Sciatic nerve (tissue), 2 donors: ENCODE measurements around the gene CDC42BPA. TPM values are rescaled to one million over a fixed set of nuclear protein-coding genes. Genes with fewer than 3 reads are reported as not detected.
A peak's percentile ranks its signal among the peaks of the same experiment; 100 is the strongest.
"Not testable (repeated sequence)": the region's sequence is repeated elsewhere in the genome, so short reads cannot be mapped to it uniquely, and the experiment has no call there.

ENCODE experiments used
- ATAC-seq: fragments of 200-7000 bp; cut with Tn5 transposase; one replicate; pipeline ENCODE4 v1.9.1; 2020; ENCODE audit warnings: mild to moderate bottlenecking, moderate library complexity
- DNase-seq: peaks from one replicate; pipeline ENCODE4 v3.0.0-alpha.2; 2020; ENCODE audit warnings: low spot score
- intact Hi-C: fragments of 100-400 bp; cut with DNase I; formaldehyde crosslinking; loops from one replicate; pipeline ENCODE4 v1.14.2; 2022
- total RNA-seq: library from RNA; stranded (reverse); fragmentation: NEBNext Ultra II Directional; extraction: Animal tissue kit (Norgen Biotek cat#: 25700); gene quantifications from one replicate; pipeline ENCODE4 v1.2.1, GENCODE V29; 2021
- donor health status: DM: no; HTN: no; CAD: no.
- donor health status: DM: no; HTN: no; CAD: no.

Gene CDC42BPA
- total RNA-seq, 1 donor from 2014 or later, result 66.8 TPM

DNA sequence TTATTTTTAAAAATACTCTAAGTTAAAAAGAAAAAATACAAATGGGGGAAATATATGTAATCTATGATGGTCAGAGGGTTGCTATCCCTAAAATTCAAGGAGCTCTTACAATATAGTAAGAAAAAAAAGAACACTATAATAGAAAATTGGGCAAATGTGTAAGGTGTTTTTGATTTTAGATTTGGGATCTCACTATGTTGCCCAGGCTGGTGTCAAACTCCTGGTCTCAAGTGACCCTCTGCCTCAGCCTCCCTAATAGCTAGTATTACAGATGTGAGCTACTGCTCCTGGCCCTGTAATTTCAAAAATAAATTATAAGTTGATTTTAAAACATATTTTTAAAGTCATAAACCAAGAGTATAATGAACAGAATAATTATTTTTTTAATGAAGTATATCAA is 45.9 kb downstream of the CDC42BPA start:
- intact Hi-C loops, result no loop called here

DNA sequence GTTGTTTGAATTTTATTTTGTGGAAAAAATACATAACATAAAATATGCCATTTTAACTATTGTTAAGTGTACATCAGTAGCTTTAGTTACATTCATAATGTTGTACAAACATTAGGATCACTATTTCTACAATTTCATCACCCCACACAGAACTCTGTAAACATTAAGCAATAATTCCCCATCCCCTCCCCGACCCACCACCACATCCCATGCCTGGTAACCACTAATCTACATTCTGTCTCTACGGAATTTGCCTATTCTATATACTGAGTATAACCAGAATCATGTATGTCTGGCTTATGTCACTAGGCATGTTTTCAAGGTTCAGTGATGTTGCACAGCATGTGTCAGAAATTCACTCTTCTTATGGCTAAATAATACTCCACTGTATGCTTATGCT is 47.7 kb downstream of the CDC42BPA start:
- ATAC-seq (no peak), DNase-seq (no peak)
- intact Hi-C loops, result no loop called here

More for the DNA sequence above, 45.9 kb downstream of the CDC42BPA start:
- DNase-seq, result no peak
- no peak for ATAC-seq

DNA sequence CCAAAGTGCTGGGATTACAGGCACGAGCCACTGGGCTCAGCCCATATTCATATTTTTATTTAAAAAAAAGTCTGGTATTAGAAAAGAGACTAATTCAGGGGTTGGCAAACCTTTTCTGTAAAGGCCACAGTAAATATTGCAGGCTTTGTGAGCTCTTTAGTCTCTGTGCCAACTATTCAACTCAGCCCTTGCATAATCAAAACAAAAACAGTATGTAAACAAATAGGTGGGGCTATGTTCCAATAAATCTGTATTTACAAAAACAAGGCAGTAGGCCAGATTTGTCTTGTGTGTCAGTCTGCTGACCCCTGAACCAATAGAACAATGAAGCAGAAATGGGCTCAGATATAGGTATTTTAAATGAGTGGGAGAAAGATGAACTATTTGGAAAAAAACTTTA is 49.3 kb downstream of the CDC42BPA start:
- no peak for DNase-seq
- intact Hi-C loops, result no loop called here
- no peak for ATAC-seq

DNA sequence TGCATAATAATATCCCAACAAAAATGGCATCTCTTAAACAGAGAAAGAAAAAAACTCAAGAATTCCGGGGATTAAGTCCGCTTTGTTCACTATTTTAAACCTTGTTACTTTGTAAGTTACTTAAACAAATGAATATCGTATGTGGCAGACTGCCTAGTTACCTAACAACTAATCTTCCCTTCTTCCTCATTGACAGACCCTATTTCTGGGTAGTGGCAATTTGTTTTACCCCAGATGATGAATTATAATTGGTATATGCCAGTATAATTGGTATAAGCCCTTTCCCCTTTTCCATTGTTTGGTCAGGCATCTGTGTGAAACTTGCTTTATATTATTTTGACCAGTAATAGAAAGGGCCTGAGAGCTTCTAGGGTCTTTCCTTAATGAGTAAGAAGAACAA is 52.4 kb downstream of the CDC42BPA start:
- intact Hi-C loops, result no loop called here
- DNase-seq, result no peak
- no peak for ATAC-seq

DNA sequence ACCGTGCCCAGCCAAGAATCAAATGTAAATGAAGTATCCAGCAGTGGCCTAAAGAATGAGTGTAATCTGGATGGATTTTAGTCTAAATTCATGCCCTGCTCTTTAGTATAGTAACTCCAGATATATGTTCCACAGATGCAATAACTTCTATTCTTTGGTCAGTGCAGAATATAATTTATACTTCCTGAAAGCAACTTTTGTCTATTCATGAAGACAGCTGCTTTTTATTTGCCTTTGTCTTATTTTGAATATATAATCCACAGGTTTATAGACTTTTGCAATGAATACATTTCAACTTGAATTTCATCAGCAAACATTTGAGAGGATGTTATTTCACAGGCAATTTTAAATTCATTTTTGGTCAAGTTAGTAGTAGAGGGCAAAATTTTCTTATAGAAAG is 54.4 kb downstream of the CDC42BPA start:
- DNase-seq (no peak), ATAC-seq (no peak)
- intact Hi-C loops, result no loop called here

DNA sequence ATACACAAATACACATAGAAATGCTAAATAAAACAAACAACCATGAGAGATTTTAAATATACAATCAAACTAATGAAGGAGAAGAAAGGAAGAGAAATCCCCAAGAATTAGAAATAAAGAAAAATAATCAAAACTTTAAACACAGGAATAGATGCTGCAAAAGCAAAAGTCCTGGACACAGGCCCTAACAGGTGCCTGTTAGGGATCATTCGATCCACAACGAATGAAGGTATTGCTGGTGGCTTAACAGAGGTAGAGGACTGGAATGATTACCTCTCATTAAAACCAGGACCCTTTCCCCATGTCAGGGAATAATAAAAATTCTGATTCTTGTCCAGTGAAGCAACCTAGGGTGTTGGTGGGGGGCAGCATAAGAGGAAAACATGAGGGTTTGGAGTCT is 56.8 kb downstream of the CDC42BPA start:
- ATAC-seq (no peak), DNase-seq (no peak)
- intact Hi-C loops, result no loop called here

DNA sequence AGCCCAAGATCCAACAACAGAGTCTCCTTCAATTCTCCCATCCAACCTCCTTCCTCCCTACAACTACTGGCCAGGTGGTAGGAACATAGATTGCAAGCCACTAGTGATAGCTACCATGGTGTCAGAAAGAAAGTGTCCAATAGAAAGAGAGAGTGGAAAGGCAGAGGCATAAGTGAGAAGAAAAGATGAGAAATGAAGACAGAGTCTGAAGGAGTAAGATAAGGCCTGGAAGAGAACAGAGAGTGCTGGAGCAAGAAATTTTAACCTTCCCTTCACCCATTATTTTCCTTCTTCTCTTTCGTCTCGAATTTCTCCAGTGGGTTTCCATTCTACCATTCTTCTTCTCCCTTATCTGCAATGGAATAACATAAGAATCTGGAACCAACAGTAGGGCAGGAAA is 57.9 kb downstream of the CDC42BPA start:
- ATAC-seq, result no peak
- intact Hi-C loops, result no loop called here
- DNase-seq, result no peak

DNA sequence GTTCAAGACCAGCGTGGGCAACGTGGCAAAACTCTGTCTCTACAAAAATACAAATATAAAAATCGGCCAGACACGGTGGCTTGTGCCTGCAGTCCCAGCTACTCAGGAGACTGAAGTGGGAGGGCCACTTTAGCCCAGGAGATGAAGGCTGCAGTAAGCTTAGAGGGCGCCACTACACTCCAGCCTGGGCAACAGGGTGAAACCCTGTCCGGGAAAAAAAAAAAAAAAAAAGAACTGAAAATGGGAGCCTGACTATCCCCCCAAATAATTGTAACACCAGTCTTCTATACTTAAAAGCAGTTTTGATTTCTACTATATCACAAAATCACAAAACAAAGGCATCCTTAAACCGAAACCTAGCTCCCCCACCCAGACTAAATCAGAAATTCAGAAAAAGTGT is 60.3 kb downstream of the CDC42BPA start:
- intact Hi-C loops, result no loop called here
- no peak for ATAC-seq
- DNase-seq, result no peak

DNA sequence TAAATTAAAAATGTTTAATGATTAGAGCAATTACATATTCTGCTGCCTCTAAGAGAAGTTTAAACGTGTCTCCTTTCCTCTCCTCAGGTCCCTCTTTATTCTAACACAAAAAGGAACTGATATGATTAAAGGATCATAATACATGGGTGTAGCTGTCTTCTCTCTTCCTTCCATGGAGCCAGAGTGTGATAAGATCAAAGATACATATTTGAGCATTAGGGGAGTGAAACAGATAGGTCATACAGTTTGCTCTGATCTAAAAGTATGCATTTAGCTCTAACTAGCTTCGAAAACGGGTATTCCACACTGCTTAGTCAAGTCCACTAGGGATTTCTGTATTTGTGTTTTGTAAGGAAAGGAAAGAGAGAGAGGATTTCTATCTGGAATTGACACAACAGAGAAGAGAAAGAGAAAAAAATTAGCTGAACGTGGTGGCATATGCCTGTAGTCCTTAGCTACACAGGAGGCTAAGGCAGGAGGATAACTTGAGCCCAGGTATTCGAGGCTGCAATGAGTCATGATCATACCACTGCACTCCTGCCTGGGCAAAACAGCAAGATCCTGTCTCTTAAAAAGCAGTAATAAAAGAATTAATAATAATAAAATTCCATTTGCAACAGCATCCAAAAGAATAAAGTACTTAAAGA is 63.1 kb downstream of the CDC42BPA start:
- ATAC-seq (no peak), DNase-seq (no peak)
- intact Hi-C loops, result no loop called here

DNA sequence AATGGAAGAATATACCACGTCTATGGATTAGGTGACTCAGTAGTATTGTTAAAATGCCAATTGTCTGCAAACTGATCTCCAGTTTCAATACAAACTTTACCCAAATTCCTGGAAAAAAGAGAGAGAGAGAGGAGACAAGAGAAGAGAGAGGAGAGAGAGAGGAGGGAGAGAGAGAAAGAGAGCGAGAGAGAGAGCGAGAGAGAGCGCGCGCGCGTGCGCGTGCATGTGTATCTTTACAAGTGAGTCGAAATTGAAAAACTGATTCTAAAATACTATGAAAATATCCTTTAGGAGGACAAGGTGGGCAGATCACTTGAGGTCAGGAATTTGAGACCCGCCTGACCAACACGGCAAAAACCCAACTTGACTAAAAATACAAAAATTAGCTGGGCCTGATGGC is 65.2 kb downstream of the CDC42BPA start:
- intact Hi-C loops, result no loop called here
- DNase-seq, result no peak

DNA sequence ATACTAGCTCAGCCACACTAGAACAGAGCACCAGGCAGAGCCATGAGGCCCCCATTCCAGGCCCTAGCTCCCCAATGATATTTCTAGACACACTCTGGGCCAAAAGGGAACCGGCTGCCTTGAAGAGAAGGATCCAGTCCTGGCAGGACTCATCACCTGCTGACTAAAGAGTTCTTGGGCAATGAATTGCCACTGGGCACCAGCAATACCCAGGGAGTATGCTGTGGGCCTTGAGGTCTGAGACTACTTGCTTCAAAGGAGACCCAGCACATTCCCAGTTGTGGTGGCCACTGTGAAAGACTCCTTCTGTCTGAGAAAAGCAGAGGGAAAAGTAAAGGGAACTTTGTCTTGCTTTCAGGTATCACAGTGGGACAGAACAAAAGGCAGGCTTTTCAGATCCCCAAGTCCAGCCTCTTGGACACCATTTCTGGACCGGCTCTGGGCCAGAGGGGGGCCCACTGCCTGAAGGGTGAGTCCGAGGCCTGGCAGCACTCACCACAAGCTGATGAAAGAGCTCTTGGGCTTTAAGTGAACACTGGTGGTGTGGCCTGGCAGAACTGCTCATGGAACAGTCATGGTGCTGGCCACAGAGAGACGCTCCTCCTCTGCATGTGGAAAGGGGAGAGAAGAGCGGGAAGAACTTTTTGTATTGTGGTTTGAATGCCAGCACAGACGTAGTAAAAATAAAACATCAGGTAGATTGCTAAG is 72.5 kb downstream of the CDC42BPA start:
- DNase-seq (no peak), ATAC-seq (peak; percentile 70)
- intact Hi-C loops, result no loop called here

More for the DNA sequence above, 65.2 kb downstream of the CDC42BPA start:
- ATAC-seq, result no peak

DNA sequence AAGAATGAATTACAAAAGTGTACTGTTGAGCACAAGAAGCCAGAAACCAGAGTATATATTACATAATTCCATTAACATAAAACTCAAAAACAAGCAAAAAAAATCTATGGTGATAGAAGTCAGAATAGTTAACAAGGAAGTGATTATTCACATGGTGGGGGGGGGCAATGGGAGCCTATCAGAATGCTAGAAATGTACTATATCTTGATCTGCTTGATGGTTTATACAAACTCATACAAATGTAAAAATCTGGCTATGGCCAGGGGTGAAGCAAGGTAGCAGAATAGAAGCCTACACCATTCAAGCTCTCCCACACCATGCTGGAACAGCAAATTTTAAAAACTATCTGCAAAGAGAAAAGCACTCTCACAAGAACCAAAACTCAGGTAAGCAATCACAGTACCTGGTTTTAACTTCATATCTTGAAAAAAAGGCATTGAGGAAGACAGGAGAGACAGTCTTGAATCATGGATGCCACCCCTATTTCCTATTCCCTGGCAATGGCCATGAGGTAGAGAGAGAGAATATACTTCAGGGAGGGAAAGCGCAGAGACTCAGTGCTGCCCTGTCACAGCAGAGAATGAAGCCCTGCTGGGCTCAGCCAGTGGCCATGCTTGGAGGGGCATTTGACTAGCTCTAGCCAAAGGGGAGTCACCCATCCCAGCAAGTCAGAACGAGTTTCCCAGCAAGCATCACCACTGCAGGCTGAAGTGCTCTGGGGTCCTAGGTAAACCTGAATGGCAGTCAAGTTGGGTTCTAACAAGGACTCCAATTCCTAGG is 73.8 kb downstream of the CDC42BPA start:
- ATAC-seq, result no peak
- no peak for DNase-seq
- intact Hi-C loops, result no loop called here

DNA sequence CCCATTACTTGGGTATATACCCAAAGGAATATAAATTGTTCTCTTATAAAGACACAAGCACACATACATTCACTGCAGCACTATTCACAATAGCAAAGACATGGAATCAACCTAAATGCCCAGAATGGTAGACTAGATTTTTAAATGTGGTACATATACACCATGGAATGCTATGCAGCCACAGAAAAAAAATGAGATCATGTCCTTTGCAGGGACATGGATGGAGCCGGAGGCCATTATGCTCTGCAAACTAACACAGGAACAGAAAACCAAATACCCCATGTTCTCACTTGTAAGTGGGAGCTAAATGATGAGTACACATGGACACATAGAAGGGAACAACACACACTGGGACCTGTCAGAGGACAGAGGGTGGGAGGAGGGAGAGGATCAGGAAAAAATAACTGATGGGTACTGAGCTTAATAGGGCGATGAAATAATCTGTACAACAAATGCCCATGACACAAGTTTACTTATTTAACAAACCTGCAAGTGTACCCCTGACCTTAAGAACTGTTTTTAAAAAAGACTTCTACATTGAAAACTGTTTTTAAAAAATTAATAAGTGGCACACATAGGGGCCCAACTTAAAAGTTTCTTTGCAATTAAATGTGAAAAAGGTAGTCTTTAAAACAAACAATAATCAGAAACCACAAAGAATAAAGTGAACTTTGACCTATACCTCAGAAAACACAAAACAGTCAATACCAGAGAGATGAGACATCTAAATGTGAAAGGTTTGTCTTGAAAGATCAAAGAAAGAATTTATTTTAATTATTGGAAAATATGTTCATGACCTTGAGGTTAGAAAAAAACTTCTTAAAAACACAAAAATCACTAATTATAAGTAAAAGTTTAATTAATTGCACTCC is 75.2 kb downstream of the CDC42BPA start:
- ATAC-seq (no peak), DNase-seq (no peak)
- intact Hi-C loops, result no loop called here

DNA sequence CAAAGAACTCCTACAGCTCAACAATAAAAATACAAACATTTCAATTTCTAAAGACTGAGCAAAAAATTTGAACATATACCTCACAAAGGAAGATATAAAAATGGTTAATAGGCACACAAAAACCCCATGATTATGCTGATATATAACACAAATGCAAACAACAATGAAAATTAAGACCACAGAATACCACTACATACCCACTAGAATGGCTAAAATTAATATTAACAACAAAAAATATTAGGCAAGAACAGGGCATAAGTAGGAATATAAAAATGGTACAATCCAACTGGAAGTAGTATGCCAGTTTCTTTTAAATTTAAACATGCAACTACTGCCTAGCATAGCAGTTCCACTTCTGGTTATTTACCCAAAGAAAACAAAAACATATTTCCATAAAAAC is 77.3 kb downstream of the CDC42BPA start:
- ATAC-seq (no peak), DNase-seq (no peak)
- intact Hi-C loops, result no loop called here

DNA sequence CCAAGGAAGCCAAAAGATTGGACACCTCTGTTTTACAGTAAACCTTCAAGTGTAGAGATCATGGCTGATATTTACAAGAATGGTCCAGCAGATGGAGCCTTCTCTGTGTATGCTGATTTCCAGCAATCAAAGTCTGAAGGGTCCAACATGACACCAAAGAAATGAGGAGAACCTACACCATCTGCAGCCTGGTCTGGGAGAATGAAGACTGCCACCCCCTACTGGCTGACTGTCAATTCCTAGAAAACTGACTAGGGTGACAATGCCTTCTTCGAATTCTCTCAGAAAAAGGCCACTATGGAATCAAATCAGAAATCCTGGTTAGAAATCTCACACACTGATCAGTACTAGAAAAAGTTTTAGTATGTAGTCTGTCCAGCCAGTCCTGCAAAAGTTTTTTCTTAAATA is 83.3 kb downstream of the CDC42BPA start:
- DNase-seq (no peak), ATAC-seq (peak; percentile 32)
- intact Hi-C loops, result no loop called here

DNA sequence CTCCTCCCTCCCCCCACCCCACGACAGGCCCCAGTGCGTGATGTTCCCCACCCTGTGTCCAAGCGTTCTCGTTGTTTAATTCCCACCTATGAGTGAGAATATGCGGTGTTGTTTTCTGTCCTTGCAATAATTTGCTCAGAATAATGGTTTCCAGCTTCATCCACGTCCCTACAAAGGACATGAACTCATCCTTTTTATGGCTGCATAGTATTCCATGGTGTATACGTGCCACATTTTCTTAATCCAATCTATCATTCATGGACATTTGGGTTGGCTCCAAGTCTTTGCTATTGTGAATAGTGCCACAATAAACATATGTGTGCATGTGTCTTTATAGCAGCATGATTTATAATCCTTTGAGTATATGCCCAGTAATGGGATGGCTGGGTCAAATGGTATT is 87.2 kb downstream of the CDC42BPA start:
- ATAC-seq, intact Hi-C loops, DNase-seq: not testable (repeated sequence)

DNA sequence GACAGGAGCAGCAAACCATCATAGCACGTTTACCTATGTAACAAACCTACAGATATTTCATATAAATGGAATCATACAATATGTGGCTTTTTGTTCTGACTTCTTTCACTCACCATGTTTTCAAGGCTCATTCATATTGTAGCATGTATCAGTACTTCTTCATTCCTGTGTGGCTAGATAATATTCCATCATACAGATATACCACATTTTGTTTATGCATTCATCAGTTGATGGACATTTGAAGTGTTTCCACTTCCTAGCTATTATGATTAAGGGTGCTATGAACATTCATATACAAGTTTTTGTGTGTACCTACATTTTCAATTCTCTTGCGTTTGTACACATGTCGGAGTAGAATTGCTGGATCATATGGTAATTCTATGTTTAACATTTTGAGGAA is 90.1 kb downstream of the CDC42BPA start:
- DNase-seq (no peak), ATAC-seq (no peak)
- intact Hi-C loops, result no loop called here

DNA sequence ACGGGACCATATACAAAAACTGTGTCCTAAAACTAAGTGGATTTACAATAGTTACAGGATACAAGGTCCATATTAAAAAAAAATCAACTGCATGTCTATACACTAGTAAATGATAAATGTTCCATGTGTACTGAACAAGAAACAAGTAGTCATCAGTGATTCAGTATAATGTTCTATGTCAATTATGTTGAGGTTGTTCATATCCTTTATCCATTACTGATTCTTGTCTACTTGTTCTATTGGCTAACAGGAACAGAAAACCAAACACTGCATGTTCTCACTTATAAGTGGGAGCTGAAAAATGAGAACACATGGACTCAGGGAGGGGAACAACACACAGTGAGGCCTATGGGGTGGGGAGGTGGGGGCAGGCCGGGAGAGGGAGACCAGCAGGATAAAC is 90.5 kb downstream of the CDC42BPA start:
- ATAC-seq (no peak), DNase-seq (no peak)
- intact Hi-C loops, result no loop called here

DNA sequence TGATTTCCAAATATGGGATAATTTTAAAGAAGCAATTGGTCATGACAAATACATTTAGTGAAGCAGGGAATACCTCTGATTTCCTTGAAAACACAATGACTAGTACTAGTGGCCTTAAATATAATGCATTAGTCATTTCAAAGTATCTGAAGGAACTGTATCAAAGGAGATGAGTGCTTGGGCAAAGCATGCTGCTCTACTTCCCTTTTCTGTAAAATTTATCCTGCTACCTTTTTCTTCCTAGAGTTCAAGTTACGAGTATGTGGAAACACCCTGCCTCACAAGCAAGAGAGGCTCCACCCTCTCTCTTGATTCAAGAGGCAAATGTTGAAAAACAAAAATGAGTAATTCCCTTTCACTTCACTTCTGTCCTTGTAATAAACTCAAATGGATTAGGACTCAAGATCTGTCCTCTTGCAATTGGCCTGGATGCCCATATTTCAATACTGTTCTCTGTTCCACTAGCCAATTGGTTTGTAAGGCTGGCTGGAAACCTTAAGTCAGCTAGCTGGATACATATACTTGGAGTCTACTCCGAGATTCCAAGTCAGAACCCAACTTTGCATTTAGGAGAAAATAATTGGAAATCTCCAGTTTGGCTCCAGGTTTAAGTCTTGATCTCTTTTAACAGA is 92.5 kb downstream of the CDC42BPA start:
- intact Hi-C loops, result no loop called here
- ATAC-seq, result no peak
- DNase-seq, result no peak
